Ammon's horn (tissue), 1 donor: ENCODE data around the gene RXRA.
A peak's percentile ranks its signal among the peaks of the same experiment; 100 is the strongest.

Source experiments
- DNase-seq: peaks from one replicate; pipeline ENCODE4 v3.0.0-alpha.2; 2016; ENCODE audit warnings: low spot score

The RXRA gene

GRCh38 chr9:134433909-134434882 is 107.9 kb downstream of the RXRA start:
- no peak for DNase-seq

- peak; percentile 97 for DNase-seq
These were observed 108.7 kb downstream of the RXRA start for GRCh38 chr9:134434894-134435506.

GRCh38 chr9:134435550-134436378 is 109.5 kb downstream of the RXRA start:
- DNase-seq: peak; percentile 74

GRCh38 chr9:134436379-134436762 is 110.1 kb downstream of the RXRA start:
- no peak for DNase-seq

GRCh38 chr9:134436911-134437310 is 110.7 kb downstream of the RXRA start:
- no peak for DNase-seq

- no peak for DNase-seq
These were observed 111.3 kb downstream of the RXRA start for GRCh38 chr9:134437403-134438194.

- DNase-seq: peak; percentile 30
These were observed 112.0 kb downstream of the RXRA start for GRCh38 chr9:134438195-134438788.

- no peak for DNase-seq
These were observed 113.1 kb downstream of the RXRA start for GRCh38 chr9:134439368-134439784.

GRCh38 chr9:134440636-134441226 is 114.5 kb downstream of the RXRA start:
- no peak for DNase-seq

- peak; percentile 31 for DNase-seq
These were observed 115.2 kb downstream of the RXRA start for GRCh38 chr9:134441227-134442084.

- DNase-seq: no peak
These were observed 115.8 kb downstream of the RXRA start for GRCh38 chr9:134442085-134442474.

GRCh38 chr9:134442486-134443173 is 116.4 kb downstream of the RXRA start:
- DNase-seq: no peak

- DNase-seq: peak; percentile 92
These were observed 117.2 kb downstream of the RXRA start for GRCh38 chr9:134443174-134444037.

- DNase-seq: no peak
These were observed 117.7 kb downstream of the RXRA start for GRCh38 chr9:134444038-134444315.

- DNase-seq: no peak
These were observed 118.7 kb downstream of the RXRA start for GRCh38 chr9:134445000-134445399.

GRCh38 chr9:134449180-134449916 is 123.1 kb downstream of the RXRA start:
- peak; percentile 97 for DNase-seq

- DNase-seq: no peak
These were observed 125.6 kb downstream of the RXRA start for GRCh38 chr9:134451700-134452458.
